Epithelial cell of esophagus (primary cell): ENCODE measurements around the gene RNF138.

Experiments
- DNase-seq: peaks from one replicate; pipeline ENCODE4 v3.0.0; 2010; ENCODE audit warnings: low read depth
- H3K4me3 ChIP-seq: 2 replicates; pipeline ENCODE4 v1.5.1; 2011; ENCODE audit warnings: mild to moderate bottlenecking, low read length, control low read depth
- TF ChIP-seq, protein P1 (sequence below): IDR thresholded peaks from 2 replicates; pipeline ENCODE4 v1.5.1; 2011; ENCODE audit warnings: low read depth, mild to moderate bottlenecking, low read length, control low read depth, inconsistent platforms; ENCODE audit not compliant: insufficient read depth; ENCODE audit errors: missing control alignments

Gene RNF138

GRCh38 chr18:32091724-32092421 lies at the start of gene RNF138:
Gene RNF138, plus strand, starts transcription at chr18:32091874. Its CDS starts 903 bp downstream, at chr18:32092777.
- DNase-seq: peak; percentile 88
- TF ChIP-seq, protein P1, sequence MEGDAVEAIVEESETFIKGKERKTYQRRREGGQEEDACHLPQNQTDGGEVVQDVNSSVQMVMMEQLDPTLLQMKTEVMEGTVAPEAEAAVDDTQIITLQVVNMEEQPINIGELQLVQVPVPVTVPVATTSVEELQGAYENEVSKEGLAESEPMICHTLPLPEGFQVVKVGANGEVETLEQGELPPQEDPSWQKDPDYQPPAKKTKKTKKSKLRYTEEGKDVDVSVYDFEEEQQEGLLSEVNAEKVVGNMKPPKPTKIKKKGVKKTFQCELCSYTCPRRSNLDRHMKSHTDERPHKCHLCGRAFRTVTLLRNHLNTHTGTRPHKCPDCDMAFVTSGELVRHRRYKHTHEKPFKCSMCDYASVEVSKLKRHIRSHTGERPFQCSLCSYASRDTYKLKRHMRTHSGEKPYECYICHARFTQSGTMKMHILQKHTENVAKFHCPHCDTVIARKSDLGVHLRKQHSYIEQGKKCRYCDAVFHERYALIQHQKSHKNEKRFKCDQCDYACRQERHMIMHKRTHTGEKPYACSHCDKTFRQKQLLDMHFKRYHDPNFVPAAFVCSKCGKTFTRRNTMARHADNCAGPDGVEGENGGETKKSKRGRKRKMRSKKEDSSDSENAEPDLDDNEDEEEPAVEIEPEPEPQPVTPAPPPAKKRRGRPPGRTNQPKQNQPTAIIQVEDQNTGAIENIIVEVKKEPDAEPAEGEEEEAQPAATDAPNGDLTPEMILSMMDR: no peak

DNA sequence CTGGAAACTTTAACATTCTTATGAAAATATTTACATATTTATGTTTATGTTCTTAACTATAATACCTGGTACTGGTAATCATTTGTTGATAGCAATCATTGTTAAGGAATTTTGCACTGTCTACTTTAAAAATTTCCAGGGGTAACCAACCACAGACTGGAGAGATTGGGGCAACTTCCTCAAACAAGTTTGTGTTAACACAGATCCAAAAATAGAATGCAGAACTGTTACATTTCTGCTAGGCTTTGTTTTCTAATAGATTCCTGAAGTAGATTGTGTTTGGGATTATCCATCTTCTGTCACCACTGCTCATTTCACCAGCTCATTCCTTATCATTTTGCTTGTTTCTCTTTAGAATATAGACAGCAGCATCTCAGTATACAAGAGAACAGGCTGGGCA lies 49.3 kb upstream of the RNF138 start:
- TF ChIP-seq, protein P1: no peak
- no peak for DNase-seq
- no peak overlapping the region for H3K4me3 ChIP-seq

More at GRCh38 chr18:32091724-32092421, at the start of gene RNF138:
- peak within 1 kb of the TSS; percentile 82 for H3K4me3 ChIP-seq

DNA sequence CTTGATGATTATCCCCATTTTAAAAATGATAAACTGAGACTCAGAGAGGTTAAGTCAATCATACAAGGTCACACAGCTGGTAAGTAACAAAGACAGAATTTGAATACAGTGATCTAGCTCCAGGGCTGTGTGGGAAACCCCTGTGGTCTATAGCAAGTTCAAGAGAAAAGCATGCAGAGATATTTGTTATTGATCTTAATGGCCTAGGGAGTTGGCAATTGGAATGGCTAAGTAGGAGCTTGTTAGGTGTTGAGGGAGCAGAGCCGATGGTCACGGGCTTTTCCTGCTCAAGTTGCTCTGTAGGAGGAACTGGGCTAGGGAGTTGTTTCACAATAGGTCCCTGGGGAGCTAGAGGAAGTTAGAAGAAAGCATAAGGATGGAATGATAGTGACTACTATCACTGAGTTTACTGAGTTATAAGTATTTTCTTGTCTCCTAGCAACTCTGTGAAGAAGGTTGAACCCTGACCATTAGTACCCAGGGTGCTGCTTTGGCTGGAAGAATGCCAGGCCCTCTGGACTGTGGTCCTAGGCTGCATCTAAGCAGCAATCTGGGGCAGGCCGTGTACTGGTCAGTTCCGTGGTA lies 43.1 kb upstream of the RNF138 start:
- DNase-seq: peak; percentile 34
- TF ChIP-seq, protein P1: no peak
- H3K4me3 ChIP-seq: no peak overlapping the region

- TF ChIP-seq, protein P1: no peak
- peak; percentile 36 for DNase-seq
- no peak overlapping the region for H3K4me3 ChIP-seq
Observed at GRCh38 chr18:32049393-32050171, 42.1 kb upstream of the RNF138 start.

DNA sequence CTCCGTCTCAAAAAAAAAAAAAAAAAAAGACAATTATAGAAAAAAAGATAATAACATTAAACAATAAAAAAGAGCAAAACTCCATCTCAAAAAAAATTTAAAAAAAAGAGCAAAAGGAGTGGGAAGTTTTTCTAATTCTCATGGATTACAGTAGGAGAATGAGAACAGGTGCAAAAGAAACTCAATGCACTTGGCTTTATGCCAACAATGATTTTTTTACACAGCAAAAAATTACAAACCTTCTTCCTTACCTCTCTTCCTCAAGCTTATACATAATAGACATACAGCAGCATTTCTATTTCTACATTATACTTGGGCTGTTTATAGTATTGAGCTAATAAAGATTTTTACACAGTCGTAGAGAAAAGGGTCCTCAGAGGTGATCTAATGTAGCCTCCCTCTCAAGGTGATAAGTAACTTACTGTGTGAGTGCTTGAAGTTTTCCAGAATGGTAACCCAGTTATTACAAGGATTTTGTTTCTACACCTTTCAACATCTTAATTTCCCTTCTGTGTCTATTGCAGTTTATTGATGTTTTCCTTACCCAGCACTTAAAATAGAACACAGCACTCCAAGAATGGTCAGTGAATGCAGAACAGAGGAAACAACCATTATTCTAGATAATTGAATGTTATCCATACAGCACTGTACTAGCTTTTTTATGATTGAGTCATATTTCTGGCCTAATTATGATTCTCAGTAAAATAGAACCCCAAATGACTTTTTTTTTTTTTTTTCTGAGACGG lies 34.9 kb upstream of the RNF138 start:
- no peak overlapping the region for H3K4me3 ChIP-seq
- no peak for DNase-seq
- TF ChIP-seq, protein P1: no peak

DNA sequence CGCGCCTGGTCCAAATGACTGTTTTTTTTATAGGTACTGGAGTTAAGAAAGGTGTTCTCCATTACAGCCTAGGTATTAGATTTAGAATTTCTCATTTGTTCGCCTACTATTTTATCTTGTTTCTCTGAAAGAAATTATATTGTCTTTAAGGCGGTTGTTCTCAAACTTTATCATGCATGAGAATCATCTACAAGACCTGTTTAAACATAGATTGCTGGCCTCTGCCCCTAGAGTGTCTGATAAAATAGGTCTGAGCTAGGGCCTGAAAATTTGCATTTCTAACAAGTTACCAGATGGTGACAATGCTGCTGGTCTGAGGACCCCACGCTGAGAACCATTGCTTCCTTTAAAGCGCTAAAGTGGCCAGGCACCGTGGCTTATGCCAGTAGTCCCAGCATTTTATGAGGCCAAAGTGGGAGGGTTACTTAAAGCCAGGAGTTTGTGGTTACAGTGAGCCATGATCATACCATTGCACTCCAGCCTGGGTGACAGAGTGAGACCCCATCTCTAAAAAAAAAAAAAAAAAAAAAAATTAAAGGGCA lies 34.0 kb upstream of the RNF138 start:
- TF ChIP-seq, protein P1: no peak
- no peak overlapping the region for H3K4me3 ChIP-seq
- DNase-seq: no peak
